GM18502 (cell line): Measurements from ENCODE around the gene MAPT.
"Not testable (repeated sequence)": the region's sequence is repeated elsewhere in the genome, so short reads cannot be mapped to it uniquely, and the experiment has no call there.

Experiments
- ATAC-seq: cut with Tn5 transposase; IDR thresholded peaks from one replicate; pipeline ENCODE4 v1.9.1; 2021; ENCODE audit warnings: mild to moderate bottlenecking; ENCODE audit not compliant: unreplicated experiment, poor library complexity

MAPT gene

GRCh38 chr17:45948498-45948880 lies 54.1 kb downstream of the MAPT start:
- no peak for ATAC-seq

GRCh38 chr17:45948881-45949624 lies 54.7 kb downstream of the MAPT start:
- no peak for ATAC-seq

DNA sequence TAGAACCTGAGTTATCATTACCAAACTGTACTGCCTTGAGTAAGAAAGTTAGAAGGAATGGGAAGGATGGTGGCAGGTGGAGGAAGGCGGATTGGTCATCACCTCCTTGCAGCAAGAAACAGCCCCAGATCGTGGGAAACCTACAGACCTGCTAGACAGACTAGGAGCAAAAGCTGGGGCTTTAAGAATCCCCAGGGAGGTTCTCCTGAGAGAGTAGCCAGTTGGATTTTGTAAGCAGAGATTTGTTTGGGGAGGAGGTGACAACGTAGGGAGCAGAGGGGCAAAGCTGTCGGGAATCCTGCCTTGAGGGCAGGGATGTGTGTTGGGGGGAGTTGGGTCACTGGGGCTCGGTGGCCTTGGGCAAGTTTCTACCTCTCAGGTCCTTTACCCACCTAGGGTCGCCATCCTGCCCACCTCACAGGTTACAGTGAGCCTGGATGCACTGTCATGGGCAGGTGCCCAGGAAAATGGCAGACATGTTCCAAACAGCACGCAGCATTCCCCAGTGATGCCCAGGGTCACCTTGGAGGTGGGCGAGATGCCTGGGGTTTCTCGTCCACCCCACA lies 55.5 kb downstream of the MAPT start:
- ATAC-seq: no peak

GRCh38 chr17:45950888-45951287 lies 56.5 kb downstream of the MAPT start:
- no peak for ATAC-seq

DNA sequence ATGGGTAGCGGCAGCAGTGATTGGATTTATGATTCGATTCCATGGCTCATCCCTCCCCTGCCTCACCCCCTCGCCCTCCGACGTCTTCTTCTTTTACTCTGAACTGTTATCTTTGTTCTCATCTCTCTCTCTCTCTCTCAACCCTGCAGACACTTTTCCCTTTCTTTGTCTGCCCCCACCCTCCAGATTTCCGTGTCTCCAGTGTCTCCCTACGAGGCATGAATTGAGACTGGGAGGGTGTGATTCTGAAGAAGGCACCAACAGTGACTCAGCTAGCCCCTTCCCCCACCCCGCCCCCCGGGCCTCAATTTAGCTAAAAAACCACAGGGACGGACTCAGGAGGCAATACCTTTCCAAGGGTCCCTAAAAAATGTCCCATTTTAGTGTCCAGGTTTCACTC lies 57.0 kb downstream of the MAPT start:
- no peak for ATAC-seq

DNA sequence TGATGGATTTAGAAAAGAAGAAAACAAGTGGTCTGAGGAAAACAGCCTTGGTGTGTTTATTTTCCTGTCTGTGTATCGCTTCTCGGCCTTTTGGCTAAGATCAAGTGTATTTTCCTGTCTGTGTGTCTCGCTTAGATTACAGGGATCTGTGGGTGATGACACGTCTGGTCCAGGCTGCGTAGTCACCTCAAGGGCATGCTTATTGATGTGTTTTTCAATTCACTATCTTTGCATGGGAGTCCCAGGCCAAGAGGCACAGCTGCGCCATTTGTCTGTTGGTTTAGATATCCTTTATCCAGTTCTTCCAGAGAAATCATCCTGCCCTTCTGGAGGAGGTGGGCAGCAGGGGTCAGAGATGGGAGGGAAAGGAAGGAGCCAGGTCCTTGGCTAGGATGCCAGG lies 57.6 kb downstream of the MAPT start:
- ATAC-seq: no peak

DNA sequence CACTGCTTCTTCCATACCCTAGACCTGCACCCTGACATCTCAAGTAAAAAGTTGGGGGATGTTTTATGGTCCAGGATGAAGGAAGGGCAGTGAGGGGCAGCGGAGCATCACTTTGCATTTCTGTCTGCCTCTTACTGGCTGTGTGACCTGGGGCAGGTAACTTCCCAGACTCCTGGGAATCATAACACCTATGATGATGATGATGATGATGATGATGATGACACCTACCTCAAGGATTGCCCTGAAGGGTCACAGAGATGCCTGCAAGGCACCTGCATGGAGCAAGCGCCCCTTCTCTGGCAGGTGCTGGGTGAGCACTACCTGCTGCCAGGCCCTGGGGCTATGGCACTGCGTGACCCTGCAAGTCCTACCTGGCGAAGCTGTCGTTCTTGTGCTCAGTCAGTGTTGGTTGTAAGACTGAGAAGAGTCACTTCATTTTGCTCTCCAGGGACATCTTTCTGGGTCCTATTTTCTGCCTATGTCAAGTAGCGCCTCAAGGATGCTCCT lies 58.5 kb downstream of the MAPT start:
- ATAC-seq: no peak

DNA sequence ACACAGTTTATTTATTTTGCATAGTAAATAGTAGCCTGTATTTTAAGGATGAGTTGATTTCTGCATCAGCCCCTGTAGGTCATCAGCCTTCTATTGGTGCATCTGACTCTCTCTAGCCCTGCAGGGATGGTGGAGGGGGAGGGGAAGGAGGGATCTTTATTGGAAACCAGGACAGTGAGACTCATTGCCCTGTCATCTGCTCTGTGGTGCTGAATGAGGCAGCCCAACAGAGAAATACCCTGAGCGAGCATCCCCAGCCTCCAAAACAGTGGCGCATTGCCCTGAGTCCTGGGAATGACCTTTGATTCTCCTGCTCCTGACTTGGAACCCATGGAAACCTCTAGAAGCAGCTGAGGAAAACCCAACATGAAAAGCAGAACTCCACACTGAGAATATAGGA lies 59.2 kb downstream of the MAPT start:
- no peak for ATAC-seq

DNA sequence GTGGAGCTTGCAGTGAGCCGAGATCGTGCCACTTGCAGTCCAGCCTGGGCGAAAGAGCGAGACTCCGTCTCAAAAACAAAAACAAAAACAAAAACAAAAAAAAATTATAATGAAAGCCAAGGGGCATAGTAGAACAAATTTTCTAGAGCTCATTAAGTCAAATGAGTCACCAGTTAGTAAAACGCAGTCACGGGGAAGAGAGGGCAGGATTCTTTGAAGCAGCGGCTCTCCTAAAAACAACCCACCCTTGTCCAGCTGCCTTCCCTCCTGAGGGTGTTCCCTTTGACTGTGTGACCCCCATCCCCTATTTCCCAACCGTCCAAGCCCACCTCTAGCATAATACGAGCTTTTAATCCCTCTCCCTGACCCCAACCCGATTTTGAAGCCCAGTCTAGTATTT lies 60.6 kb downstream of the MAPT start:
- ATAC-seq: no peak

DNA sequence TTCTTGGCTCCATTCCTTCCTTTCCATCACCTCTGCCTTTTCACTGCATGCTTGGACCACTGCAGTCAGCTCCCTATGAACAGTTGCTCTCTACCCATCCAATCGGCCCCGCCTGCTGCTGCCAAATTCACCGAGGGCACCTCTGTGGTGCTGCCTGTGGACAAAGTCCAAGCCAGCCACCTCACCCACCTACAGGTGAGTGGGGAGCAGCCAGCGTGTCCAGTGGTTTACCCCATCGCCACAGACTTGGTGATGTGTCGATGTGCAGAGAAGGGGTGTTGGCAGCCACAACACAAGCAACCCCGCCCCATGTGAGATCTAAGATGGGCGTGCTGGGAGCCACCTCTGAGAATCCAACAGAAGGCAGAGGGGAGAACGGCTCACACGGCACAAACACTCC lies 61.0 kb downstream of the MAPT start:
- no peak for ATAC-seq

DNA sequence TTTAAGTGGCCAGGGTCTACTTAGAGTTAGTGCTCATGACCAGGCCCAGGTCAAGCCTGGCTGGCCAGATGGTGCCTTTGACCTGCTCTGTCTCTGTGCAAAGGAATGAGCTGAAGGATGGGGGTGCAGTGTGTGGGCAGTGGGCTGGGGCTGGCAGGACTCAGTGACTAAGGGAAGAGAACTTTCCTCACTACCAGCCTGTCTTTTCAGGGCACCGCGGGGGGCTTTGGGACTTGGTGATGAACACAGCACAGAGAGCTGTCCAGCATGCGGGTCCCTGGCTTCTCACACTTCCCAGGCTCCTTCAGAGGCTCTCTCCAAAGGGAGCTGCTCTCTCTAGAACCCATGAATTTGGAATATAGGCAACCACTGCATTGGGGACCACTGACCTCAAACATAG lies 61.7 kb downstream of the MAPT start:
- ATAC-seq: no peak

- ATAC-seq: not testable (repeated sequence)
Measured at GRCh38 chr17:45956746-45957145, 62.4 kb downstream of the MAPT start.

GRCh38 chr17:45958307-45958706 lies 64.0 kb downstream of the MAPT start:
- no peak for ATAC-seq

DNA sequence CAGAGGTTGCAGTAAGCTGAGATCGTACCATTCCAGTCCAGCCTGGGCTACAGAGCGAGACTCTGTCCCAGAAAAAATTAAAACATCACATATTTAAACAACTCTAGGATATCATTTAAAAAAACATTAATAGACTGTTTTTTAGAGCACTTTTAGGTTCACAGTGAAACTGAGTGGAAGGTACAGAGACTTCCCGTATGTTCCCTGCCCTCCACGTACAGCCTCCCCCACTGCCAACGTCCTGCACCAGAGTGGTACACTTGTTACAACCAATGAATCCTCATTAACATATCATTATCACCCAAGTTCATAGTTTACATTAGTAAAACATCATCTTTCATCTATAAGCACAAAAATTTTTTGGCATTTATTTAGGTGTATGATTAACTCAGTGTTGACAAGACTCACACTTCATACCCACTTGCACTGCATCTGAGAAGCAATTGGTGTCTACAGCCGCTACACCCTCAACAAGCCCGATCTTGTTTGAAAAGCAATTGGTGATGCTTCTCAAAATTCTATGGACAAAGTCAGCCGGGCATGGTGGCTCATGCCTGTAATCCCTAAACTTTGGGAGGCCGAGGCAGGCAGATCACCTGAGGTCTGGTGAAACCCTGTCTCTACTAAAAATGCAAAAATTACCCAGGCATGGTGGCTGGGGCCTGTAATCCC lies 64.8 kb downstream of the MAPT start:
- ATAC-seq: no peak

DNA sequence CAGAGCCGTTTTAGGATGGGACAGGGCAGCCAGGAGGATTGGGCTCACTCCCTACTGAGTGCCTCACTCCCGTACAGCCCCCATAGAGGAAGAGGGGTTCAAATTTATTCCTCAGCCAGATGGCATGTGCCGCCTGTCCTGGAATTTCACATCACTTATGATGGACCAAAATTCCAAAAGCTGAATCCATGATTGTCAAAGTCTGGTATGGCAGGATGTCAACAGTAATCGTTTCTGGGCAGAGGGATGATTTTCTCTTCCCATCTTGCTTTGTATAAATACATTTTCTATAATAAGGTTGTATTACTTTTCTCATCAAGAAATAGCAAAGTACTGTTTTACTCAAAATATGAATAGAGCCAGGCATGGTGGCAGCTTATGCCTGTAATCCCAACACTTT lies 66.0 kb downstream of the MAPT start:
- ATAC-seq: no peak

DNA sequence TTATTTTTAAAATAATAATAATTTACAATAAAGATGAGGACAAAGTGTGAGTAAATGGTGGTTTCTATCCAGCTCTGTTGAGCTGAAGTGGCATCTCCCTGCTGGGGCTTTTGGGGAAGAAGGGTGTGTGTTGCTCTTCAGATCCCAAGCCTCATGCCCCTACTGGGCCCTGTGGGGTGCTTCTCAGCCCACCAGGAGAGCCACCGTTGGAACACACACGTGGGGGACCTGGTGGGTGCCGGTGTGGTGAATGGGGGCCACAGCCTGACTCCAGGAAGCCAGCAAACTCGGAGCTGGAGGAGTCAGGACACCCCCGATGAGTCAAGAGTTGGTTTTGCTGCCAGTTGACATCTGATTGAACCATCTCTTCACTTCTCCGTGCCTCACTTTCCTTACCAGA lies 66.9 kb downstream of the MAPT start:
- no peak for ATAC-seq

DNA sequence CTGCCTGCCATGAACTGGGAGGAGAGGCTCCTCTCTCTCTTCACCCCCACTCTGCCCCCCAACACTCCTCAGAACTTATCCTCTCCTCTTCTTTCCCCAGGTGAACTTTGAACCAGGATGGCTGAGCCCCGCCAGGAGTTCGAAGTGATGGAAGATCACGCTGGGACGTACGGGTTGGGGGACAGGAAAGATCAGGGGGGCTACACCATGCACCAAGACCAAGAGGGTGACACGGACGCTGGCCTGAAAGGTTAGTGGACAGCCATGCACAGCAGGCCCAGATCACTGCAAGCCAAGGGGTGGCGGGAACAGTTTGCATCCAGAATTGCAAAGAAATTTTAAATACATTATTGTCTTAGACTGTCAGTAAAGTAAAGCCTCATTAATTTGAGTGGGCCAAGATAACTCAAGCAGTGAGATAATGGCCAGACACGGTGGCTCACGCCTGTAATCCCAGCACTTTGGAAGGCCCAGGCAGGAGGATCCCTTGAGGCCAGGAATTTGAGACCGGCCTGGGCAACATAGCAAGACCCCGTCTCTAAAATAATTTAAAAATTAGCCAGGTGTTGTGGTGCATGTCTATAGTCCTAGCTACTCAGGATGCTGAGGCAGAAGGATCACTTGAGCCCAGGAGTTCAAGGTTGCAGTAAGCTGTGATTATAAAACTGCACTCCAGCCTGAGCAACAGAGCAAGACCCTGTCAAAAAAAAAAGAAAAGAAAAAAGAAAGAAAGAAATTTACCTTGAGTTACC lies 68.0 kb downstream of the MAPT start:
- ATAC-seq: no peak

DNA sequence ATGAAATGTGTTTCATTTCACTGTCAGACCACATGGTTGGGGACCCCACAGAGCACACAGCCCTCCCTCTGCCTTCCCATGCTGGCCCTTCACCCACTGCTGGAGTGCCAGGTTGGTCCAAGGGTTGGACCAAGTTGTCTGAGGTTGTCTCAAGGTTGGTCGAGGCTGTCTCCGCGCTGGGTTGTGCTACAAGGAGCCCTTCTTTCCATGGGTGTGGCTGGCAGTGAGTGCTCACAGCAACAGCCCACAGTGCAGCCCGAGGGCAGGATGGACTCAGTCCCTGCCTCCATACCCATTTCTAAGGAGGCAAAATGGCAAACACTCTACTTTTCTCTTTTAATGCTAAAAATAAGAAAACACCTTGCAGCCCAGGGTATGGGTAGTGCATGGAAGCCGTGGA lies 68.9 kb downstream of the MAPT start:
- ATAC-seq: no peak

DNA sequence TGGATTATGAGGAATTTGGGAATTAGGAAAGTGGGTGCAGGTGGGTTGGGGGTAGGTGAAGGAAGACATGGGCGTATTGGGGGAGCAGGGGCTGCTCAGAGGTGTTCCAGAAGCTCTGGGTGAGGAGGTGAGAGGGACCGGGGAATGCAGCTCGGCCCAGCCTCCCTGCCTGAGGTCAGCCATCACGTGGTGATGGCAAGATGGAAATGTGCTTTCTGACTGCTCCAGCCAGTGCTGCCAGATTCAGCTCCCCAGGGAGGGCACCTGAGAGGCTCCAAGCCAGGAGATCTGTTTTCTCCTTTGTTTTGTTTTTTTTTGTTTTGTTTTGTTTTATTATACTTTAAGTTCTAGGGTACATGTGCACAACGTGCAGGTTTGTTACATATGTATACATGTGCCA lies 69.5 kb downstream of the MAPT start:
- ATAC-seq: no peak

- ATAC-seq: no peak
Measured at GRCh38 chr17:45964634-45965033, 70.3 kb downstream of the MAPT start.

GRCh38 chr17:45965812-45966211 lies 71.5 kb downstream of the MAPT start:
- ATAC-seq: no peak
